HL-60 (cell line): ENCODE data around the gene FOXB2.

Experiments used
- DNase-seq, 2 experiments: peaks; one replicate each; pipeline ENCODE4 v3.0.0-alpha.2; 2010 to 2020; ENCODE audit warnings: low read depth in 1 of 2, low spot score in 1 of 2
- H3K27ac ChIP-seq: fragments of 250-450 bp; sonication (Bioruptor Pico); replicated peaks from 2 replicates; pipeline ENCODE4 v1.5.1; 2020; ENCODE audit warnings: mild to moderate bottlenecking, moderate library complexity
- H3K27me3 ChIP-seq: fragments of 250-450 bp; sonication (Bioruptor Pico); 2 replicates; pipeline ENCODE4 v1.5.1; 2021; ENCODE audit warnings: mild to moderate bottlenecking, moderate library complexity; ENCODE audit not compliant: insufficient read depth, poor library complexity, severe bottlenecking
- H3K4me3 ChIP-seq: replicated peaks from 2 replicates; pipeline ENCODE4 v1.5.1; 2011; ENCODE audit warnings: mild to moderate bottlenecking, control low read depth, low read length; ENCODE audit not compliant: insufficient read depth
- GABPA ChIP-seq: IDR thresholded peaks from 2 replicates; pipeline ENCODE4 v1.6.1; 2012; ENCODE audit warnings: low read depth
- POLR2AphosphoS5 ChIP-seq: IDR thresholded peaks from 2 replicates; pipeline ENCODE4 v1.6.1; 2012; ENCODE audit warnings: low read depth
- SPI1 ChIP-seq: IDR thresholded peaks from 2 replicates; pipeline ENCODE4 v1.6.1; 2012; ENCODE audit warnings: low read depth, mild to moderate bottlenecking, borderline replicate concordance
- TF ChIP-seq, protein P1 (sequence below): IDR thresholded peaks from 2 replicates; pipeline ENCODE4 v1.6.1; 2012; ENCODE audit warnings: low read depth; ENCODE audit not compliant: insufficient replicate concordance
- TF ChIP-seq, protein P2 (sequence below): IDR thresholded peaks from one replicate; pipeline ENCODE4 v1.5.1; 2011; ENCODE audit warnings: low read length, control low read depth, inconsistent platforms; ENCODE audit not compliant: insufficient read depth

FOXB2 gene

DNA sequence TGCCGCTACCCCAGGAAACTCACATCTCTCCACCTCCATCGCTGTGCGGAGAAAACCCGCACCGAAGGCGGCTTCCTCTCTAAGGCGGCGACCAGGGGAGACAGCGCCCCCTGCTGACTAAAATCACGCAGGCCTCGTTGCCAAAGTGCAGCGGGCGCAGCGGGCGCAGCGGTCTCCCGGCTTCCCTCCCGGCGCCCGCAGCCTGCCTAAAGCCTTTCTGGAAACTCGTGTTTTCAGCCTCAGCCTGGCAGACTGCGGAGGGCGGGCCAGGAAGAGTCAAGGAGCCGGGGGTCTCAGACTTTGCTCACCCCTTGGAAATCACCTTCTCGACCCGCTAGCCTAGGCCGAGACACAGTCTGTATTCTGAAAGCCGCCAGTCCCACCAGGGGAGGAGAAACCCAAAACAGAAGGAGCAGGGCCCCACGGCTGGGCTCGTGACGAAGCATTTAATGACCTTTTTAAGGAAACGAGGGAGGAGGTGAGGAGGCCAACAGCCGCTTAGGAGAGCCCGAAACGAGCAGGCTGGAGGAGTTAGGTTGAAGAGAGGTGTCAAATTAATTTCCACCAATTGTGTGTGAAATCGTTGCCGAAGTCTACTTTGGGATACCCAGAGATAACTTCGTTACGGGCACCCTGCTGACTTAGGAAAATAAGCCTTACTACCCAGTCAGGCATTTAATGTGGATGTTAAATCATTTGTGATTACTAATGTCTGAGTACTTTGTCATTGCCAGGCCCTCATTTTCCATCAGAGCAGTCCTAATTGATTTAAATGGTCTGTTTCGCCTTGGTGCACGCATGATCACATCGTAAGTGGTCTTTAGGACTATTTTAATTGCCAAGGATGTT is 7.3 kb upstream of the FOXB2 start:
- Histone ChIP-seq H3K27me3 (peaks cover 62% of the 10 kb centered on the region), H3K4me3 (no peak overlapping the region), H3K27ac (no peak overlapping the region)
- DNase-seq, result peak; percentile 38 to 55
- TF ChIP-seq, protein P1, sequence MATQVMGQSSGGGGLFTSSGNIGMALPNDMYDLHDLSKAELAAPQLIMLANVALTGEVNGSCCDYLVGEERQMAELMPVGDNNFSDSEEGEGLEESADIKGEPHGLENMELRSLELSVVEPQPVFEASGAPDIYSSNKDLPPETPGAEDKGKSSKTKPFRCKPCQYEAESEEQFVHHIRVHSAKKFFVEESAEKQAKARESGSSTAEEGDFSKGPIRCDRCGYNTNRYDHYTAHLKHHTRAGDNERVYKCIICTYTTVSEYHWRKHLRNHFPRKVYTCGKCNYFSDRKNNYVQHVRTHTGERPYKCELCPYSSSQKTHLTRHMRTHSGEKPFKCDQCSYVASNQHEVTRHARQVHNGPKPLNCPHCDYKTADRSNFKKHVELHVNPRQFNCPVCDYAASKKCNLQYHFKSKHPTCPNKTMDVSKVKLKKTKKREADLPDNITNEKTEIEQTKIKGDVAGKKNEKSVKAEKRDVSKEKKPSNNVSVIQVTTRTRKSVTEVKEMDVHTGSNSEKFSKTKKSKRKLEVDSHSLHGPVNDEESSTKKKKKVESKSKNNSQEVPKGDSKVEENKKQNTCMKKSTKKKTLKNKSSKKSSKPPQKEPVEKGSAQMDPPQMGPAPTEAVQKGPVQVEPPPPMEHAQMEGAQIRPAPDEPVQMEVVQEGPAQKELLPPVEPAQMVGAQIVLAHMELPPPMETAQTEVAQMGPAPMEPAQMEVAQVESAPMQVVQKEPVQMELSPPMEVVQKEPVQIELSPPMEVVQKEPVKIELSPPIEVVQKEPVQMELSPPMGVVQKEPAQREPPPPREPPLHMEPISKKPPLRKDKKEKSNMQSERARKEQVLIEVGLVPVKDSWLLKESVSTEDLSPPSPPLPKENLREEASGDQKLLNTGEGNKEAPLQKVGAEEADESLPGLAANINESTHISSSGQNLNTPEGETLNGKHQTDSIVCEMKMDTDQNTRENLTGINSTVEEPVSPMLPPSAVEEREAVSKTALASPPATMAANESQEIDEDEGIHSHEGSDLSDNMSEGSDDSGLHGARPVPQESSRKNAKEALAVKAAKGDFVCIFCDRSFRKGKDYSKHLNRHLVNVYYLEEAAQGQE, result no peak
- TF ChIP-seq SPI1, result peak; percentile 36; the same call in 1 of the 2 replicates
- no peak; the same call in 1 of the 2 replicates for TF ChIP-seq GABPA
- TF ChIP-seq, protein P2, sequence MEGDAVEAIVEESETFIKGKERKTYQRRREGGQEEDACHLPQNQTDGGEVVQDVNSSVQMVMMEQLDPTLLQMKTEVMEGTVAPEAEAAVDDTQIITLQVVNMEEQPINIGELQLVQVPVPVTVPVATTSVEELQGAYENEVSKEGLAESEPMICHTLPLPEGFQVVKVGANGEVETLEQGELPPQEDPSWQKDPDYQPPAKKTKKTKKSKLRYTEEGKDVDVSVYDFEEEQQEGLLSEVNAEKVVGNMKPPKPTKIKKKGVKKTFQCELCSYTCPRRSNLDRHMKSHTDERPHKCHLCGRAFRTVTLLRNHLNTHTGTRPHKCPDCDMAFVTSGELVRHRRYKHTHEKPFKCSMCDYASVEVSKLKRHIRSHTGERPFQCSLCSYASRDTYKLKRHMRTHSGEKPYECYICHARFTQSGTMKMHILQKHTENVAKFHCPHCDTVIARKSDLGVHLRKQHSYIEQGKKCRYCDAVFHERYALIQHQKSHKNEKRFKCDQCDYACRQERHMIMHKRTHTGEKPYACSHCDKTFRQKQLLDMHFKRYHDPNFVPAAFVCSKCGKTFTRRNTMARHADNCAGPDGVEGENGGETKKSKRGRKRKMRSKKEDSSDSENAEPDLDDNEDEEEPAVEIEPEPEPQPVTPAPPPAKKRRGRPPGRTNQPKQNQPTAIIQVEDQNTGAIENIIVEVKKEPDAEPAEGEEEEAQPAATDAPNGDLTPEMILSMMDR, result peak; percentile 61
- TF ChIP-seq POLR2AphosphoS5, result no peak

DNA sequence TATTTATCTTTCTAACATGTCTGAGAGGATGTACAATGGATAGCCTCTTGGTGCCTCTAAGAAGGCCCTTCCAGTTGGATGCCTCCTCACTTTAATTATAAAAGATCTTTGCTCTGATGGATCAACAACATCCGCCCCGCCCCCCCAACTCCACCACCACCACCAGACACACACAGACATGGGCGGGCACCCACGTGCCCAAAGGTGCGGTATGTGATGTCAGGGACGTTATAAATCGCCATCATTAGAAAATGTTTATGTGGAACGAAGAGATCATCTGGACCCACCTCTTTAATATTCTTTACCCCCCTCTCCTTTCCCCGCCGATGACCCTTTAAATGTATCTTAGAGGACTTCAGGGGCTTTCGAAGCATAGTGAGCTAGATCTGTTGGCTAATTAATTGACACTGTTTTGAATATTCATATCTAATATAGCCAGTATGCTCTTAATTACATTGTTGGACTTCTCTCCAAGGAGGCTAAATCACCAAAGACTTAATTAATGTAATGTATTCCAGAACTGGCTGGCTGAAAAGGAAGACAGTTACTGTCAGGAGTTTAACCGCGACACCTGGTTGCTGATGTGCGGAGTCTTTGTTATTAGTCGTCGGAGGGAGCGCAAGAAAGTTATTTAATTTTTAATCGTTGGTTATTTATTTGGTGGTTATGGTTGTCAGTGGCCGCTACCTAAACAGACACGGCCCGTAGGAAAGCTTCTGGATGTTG is 6.1 kb upstream of the FOXB2 start:
- TF ChIP-seq, protein P1, result no peak
- TF ChIP-seq, protein P2, result no peak
- TF ChIP-seq POLR2AphosphoS5 (no peak), GABPA (no peak), SPI1 (no peak)
- Histone ChIP-seq H3K27me3 (peaks cover 74% of the 10 kb centered on the region), H3K27ac (no peak overlapping the region), H3K4me3 (no peak overlapping the region)
- no peak for DNase-seq

DNA sequence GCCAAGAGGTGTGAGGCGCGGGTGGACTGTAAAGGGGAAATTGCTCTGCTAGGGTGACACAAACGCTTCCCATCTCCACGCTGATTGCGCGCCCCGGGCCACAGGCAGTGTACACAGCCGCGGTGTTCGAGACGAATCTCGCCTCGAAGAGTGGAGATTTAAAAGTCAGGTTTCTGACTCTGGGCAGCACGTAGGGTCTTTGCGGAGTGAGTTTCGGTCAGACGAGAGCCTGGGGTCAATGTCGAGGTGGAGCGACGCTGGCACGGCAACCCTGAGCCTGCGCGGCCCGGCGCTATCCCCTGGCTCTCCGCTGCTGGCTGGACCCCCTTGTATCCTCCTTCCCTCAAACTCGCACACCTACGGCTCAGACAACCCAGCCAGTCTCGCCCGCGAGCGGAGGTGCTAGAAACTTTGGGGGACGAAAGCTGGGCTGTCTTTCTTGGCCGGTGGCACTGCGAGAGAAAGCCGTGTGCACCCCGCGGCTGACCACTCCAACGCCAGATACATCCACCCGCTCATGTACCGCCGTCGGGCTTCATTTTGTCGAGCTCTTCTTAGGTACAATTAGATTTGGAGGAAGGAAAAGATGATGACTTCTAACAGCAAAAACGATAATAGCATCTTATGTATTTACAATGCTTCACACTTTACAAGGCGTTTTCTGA is 5.4 kb upstream of the FOXB2 start:
- TF ChIP-seq GABPA (no peak), POLR2AphosphoS5 (no peak), SPI1 (no peak)
- TF ChIP-seq, protein P1, result no peak
- TF ChIP-seq, protein P2, result no peak

More for the DNA sequence above, 5.4 kb upstream of the FOXB2 start:
- no peak overlapping the region for H3K4me3 ChIP-seq
- DNase-seq, result no peak
- no peak overlapping the region for H3K27ac ChIP-seq
- peaks cover 81% of the 10 kb centered on the region for H3K27me3 ChIP-seq
